ENCODE measurements around the gene CMTM5.
"Not testable (repeated sequence)": the region's sequence is repeated elsewhere in the genome, so short reads cannot be mapped to it uniquely, and the experiment has no call there.

The CMTM5 gene

DNA sequence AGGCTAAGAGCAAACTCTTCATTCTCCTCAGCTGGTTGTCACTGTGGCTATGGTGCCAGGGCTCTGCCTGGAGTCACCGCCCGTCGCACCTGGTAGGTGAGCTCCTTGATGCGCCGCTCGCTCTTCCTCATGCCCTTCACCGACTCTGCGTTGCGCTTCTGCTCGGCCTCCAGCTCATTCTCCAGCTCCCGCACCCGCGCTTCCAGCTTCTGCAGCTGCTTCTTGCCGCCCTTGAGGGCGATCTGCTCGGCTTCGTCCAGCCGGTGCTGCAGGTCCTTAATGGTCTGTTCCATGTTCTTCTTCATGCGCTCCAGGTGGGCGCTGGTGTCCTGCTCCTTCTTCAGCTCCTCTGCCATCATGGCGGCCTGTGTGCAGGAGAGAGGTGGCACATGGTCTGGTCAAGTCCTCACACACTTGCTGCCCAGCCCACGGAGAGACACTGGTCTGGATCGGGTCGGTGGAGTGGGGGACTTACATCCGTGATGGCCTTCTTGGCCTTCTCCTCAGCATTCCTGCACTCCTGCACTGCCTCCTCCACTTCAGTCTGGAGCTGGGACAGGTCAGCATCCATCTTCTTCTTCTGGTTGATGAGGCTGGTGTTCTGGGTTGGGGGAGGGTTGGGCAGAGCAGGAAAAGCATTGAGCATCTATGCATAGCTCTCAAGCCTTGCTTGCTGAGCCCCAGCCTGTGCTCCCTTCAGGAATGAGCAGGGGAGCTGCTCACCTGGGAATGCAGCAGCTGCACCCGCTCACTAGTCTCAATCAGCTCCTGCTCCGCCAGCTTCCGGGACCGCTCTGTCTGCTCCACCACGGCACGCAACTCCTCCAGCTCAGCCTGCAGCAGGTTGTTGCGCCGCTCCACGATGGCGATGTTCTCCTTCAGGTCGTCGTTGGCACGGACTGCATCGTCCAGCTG is 38.3 kb downstream of the CMTM5 start:
- DNase-seq (ENCODE audit: low read depth, low spot score), result no peak

DNA sequence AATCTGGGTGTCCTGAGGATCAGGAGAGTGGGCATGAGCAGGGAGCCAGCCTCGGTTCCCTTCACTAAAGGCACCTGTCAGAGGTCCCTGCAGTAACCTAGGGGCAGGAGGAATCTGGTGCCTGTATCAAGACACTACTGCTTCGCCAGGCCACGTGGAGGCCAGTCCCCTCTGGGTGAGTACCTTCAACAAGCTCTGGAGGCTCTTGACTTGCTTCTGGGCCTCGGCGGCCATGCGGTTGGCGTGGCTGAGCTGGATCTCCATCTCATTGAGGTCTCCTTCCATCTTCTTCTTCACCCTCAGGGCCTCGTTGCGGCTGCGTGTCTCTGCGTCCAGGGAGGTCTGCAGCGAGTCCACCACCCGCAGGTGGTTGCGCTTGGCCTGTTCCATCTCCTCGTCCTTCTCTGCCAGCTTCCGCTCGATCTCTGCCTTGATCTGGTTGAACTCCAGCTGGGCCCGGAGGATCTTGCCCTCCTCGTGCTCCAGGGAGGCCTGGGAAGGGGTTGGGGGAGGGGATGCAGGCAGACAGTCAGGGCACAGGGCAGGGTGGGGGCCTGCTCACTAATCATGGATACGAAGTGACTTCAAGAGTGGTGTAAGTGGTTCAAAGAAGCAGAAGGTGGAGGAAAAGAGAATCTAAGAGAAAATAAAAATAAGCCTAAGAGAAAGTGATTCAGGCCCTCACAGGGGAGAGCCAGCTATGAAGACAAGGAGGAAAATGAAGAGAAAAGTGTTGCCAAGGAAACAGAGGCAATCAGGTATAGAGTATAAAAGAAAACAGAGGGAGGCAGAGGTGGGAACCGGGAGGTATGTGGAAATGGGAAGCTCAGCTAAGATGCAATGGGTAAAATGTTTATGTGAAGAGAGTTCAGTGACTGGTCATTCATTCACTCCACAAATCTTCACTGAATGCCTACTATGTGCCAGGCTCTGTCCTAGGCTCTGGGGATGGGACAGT is 39.3 kb downstream of the CMTM5 start:
- no peak for DNase-seq (ENCODE audit: low read depth, low spot score)

DNA sequence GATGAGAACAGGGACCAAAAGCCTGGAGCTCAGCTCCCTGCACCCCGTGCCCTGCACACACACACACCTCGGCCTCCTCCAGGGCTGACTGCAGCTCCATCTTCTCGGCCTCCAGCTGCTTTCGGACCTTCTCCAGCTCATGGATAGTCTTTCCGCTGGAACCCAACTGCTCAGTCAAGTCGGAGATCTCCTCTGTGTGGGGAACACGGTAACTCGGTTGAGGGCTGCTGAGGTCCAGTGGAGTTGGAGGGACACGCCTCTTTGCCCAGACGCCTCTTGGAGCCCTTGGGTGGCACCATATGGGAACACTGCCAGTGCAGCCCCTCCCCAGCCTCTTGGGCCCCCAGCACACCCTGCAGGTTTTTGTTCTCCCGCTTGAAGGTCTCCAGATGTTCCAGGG is 40.0 kb downstream of the CMTM5 start:
- no peak for DNase-seq (ENCODE audit: low read depth, low spot score)

DNA sequence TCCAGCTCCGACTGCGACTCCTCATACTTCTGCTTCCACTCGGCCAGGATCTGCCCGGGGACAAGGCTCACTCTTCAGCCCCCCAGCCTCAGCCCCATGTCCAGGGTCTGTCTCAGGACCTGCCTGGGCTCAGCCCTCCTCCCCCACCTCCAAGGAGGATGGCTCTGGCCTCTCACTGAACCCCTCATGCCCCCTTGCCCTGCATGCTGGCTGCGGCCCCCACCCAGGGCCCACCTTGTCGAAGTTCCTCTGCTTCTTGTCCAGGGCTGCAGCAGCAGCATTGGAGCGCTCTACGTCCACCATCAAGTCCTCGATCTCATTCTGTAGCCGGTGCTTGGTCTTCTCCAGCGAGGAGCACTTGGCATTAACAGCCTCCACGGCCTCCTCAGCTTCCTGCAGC is 40.4 kb downstream of the CMTM5 start:
- not testable (repeated sequence) for DNase-seq (ENCODE audit: low read depth, low spot score)

DNA sequence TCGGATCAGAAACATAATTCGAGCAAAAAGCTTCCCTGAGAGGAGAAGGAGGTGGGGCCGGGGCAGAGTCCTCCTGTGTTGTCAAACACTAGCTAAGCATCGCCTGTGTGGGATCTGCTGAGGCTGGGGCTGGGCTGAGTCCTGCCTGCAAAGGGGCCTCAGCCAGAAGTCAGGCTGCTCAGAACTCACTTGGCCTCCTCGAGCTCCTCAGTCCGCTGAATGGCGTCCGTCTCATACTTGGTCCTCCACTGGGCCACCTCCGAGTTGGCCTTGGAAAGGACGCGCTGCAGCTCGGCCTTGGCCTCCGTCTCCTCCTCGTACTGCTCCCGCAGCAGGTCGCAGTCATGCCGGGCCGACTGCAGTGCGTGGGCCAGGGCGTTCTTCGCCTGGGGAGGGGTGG is 41.2 kb downstream of the CMTM5 start:
- DNase-seq (ENCODE audit: low read depth, low spot score), result no peak

DNA sequence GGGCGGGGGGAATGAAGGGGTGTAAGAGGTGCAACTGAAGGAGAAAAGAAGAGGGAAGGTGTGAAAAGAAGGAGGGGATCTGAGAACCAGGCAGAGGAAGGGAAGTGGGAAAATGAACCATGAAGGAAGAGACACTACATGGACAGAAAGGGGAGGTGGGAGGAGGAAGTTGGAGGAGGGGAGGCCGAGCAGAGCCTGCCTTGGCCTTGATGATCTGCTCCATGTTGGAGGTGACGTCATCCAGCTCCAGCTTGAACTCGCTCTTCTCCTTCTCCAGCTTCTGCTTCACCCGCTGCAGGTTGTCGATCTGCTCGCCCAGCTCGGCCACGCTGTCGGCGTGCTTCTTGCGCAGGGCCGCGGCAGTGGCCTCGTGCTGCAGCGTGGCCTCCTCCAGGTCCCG is 42.8 kb downstream of the CMTM5 start:
- DNase-seq (ENCODE audit: low read depth, low spot score), result not testable (repeated sequence)

DNA sequence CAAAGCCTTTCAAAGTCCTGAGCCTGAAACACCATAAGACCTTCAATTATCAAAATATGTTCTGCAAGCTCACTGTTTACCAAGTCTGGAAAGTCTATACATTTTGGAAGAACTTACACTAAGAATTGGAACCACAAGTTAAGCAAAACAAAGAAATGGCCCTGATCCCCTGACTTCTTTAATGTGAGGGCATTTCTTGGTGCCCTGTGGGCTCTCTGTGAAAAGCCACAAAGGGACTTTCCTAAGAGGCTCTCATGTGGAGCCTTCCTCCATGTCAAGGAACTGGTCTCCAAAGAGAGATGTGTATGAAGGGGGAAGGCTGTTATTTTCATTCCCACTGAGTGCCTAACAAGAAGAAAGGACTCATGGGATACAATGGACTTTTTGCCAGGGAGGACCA is 44.7 kb downstream of the CMTM5 start:
- DNase-seq (ENCODE audit: low read depth, low spot score), result no peak

DNA sequence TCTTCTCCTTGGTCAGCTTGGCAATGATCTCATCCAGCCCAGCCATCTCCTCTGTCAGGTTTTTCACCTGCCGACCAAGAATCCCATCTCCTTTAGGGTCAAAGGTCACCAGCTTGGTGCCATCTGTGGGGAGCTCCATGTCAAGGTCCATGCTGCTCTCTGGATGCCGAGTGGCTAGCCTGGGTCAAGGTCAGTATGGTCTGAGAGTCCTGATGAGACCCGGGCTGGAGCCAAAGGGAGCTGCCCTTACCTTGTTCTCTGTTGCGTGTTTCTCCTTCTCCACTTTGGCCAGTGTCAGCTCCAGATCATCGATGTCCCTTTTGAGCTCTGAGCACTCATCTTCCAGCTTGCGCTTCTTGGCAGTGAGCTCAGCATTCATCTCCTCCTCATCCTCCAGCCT is 46.8 kb downstream of the CMTM5 start:
- DNase-seq (ENCODE audit: low read depth, low spot score), result no peak

DNA sequence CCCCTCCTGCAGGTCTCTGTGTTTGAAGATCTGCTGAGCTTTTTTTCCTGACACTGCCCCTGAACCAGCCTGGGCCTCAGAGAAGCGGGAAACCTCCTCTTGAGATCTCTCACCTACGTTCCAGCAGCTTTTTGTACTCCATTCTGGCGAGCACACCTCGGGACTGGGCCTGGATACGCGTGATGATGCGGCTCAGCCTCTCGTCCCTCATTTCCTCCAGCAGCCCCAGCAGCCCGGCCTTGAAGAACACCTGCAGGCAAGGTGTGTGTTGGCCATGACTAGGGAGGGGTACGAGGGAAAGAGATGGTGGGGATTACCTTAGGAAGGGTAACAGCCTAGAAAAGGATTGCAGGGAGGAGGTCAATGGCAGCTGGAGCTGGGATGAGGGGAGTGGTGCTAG is 48.3 kb downstream of the CMTM5 start:
- DNase-seq (ENCODE audit: low read depth, low spot score), result no peak

DNA sequence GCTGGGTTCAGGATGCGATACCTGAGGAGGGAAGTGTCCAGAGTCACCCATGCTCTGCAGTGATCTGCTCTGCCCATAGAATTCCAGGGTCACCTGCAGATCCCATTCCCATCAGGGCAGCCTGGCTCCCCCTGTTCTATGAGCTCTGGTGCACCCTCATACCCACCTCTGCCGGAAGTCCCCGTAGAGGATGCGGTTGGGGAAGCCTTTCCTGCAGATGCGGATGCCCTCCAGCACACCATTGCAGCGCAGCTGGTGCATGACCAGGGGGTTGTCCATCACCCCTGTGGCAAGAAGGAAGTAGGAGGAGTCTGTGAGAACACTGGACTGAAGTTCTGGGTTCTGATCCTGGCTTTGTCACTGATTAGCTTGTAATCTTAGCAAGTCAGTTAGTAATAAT is 49.0 kb downstream of the CMTM5 start:
- not testable (repeated sequence) for DNase-seq (ENCODE audit: low read depth, low spot score)

DNA sequence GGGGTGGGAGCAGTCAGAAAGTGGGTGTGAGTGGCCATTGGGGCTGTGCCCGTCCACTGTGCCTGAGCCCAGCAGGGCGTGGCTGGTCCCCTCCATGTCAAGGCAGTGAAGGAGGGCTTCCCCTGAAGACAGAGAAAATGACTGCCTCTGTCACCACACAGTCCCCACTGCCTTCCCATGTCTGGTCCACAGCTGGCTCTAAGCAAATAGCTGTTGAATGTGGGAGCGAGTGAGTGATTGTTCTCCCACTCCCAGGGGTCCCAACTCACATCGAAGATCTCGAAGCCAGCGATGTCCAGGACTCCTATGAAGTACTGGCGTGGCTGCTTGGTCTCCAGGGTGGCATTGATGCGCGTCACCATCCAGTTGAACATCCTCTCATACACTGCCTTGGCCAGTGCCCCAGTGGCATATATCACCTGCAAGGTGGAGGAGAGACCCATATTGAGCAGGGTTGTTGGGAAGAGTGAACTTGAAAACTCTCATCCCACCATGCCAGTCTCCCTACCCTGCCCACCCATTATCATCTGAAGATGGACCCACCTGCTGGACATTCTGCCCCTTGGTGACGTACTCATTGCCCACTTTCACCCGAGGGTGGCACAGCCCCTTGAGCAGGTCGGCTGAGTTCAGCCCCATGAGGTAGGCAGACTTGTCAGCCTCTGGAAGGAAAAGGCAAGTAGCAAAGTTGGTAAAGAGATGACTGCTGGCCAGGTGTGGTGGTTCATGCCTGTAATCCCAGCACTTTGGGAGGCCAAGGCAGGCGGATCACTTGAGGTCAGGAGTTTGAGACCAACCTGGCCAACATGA is 52.0 kb downstream of the CMTM5 start:
- DNase-seq (ENCODE audit: low read depth, low spot score), result no peak

Data from iPS DF 19.7 (cell line).